Measurements from ENCODE around the gene MMP20.

DNA sequence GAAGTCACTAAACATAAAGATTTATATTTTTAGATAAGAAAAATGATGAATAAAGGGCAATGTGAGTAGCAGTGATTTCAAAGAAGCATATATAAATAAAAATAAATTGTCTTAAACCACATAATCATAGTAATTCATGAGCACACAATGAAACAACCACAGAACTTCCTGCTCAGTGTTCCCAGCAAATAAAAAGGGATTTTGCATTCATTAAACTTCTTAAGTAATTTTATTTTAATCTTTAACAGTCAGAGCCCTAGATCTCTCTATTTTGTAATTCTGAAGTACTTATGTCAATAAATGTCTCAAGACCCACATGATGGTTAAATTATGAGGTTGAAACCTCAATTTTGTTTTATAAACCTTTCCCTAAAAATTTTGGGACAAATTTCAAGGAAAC, 14.5 kb upstream of the MMP20 start:
- TF ChIP-seq RXRA (CRISPR knock-in tag; IDR thresholded peaks at IDR 0.05), result no peak
- TF ChIP-seq, protein P1, sequence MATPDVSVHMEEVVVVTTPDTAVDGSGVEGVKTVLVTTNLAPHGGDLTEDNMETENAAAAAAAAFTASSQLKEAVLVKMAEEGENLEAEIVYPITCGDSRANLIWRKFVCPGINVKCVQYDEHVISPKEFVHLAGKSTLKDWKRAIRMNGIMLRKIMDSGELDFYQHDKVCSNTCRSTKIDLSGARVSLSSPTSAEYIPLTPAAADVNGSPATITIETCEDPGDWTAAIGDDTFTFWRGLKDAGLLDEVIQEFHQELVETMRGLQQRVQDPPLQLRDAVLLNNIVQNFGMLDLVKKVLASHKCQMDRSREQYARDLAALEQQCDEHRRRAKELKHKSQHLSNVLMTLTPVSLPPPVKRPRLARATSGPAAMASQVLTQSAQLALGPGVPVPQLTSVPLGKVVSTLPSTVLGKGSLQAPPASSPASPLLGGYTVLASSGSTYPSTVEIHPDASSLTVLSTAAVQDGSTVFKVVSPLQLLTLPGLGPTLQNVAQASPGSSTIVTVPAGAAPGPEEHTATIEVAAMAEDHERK (CRISPR knock-in tag; IDR thresholded peaks at IDR 0.05; ENCODE audit: low read depth), result no peak
- no peak for TF ChIP-seq MAFG (CRISPR knock-in tag; IDR thresholded peaks at IDR 0.05)
- no peak for TF ChIP-seq POLR2A (IDR thresholded peaks at IDR 0.05; ENCODE audit: insufficient read depth in 1 of 2, low read depth in 2 of 2, low read length in 2 of 2)
- TF ChIP-seq FOXK2 (IDR thresholded peaks at IDR 0.05), result no peak
- TF ChIP-seq PITX1 (CRISPR knock-in tag; IDR thresholded peaks at IDR 0.05), result no peak
- TF ChIP-seq MATR3 (CRISPR knock-in tag; IDR thresholded peaks at IDR 0.05), result no peak
- TF ChIP-seq, protein P2, sequence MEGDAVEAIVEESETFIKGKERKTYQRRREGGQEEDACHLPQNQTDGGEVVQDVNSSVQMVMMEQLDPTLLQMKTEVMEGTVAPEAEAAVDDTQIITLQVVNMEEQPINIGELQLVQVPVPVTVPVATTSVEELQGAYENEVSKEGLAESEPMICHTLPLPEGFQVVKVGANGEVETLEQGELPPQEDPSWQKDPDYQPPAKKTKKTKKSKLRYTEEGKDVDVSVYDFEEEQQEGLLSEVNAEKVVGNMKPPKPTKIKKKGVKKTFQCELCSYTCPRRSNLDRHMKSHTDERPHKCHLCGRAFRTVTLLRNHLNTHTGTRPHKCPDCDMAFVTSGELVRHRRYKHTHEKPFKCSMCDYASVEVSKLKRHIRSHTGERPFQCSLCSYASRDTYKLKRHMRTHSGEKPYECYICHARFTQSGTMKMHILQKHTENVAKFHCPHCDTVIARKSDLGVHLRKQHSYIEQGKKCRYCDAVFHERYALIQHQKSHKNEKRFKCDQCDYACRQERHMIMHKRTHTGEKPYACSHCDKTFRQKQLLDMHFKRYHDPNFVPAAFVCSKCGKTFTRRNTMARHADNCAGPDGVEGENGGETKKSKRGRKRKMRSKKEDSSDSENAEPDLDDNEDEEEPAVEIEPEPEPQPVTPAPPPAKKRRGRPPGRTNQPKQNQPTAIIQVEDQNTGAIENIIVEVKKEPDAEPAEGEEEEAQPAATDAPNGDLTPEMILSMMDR (CRISPR knock-in tag; IDR thresholded peaks at IDR 0.05), result no peak
- no peak for TF ChIP-seq ZNF124 (CRISPR knock-in tag; IDR thresholded peaks at IDR 0.05)
- TF ChIP-seq TARDBP (CRISPR knock-in tag; IDR thresholded peaks at IDR 0.05), result no peak
- no peak for TF ChIP-seq ZNF430 (CRISPR knock-in tag; IDR thresholded peaks at IDR 0.05)
- no peak for TF ChIP-seq HNRNPLL (IDR thresholded peaks at IDR 0.05; ENCODE audit: low read depth, low read length, poor library complexity, severe bottlenecking)
- no peak for TF ChIP-seq KLF15 (CRISPR knock-in tag; IDR thresholded peaks at IDR 0.05; ENCODE audit: borderline replicate concordance)
- no peak for TF ChIP-seq THAP11 (CRISPR knock-in tag; IDR thresholded peaks at IDR 0.05)

Measured in HepG2 (cell line).